HUES64 (cell line): Measurements from ENCODE around the gene ARAP1.

Source experiments
- H3K27ac ChIP-seq: 2 replicates; pipeline ENCODE4 v1.7.0; 2013; ENCODE audit warnings: low read depth, low read length, inconsistent platforms
- H3K27me3 ChIP-seq: 2 replicates; pipeline ENCODE4 v1.6.1; 2013; ENCODE audit warnings: mild to moderate bottlenecking, low read length; ENCODE audit not compliant: insufficient read depth
- H3K36me3 ChIP-seq: 2 replicates; pipeline ENCODE4 v1.6.1; 2013; ENCODE audit warnings: mild to moderate bottlenecking, low read length; ENCODE audit not compliant: insufficient read depth
- H3K4me1 ChIP-seq: 2 replicates; pipeline ENCODE4 v1.6.1; 2013; ENCODE audit warnings: mild to moderate bottlenecking, low read length, moderate library complexity; ENCODE audit not compliant: insufficient read depth
- H3K4me3 ChIP-seq: 2 replicates; pipeline ENCODE4 v1.5.1; 2013; ENCODE audit warnings: mild to moderate bottlenecking, low read length, moderate library complexity
- H3K9ac ChIP-seq: 2 replicates; pipeline ENCODE4 v1.6.1; 2013; ENCODE audit warnings: mild to moderate bottlenecking, low read depth, low read length
- H3K9me3 ChIP-seq: 2 replicates; pipeline ENCODE4 v1.6.1; 2013; ENCODE audit warnings: low read depth, low read length; ENCODE audit not compliant: insufficient read depth
- WGBS: fragments of 150-250, 120-280 bp; methylation state at CpG from one replicate; pipeline ENCODE4 v1.1.7; 2013; ENCODE audit warnings: missing lambda C conversion rate; 5-methylcytosine and 5-hydroxymethylcytosine counted together

ARAP1 gene

DNA sequence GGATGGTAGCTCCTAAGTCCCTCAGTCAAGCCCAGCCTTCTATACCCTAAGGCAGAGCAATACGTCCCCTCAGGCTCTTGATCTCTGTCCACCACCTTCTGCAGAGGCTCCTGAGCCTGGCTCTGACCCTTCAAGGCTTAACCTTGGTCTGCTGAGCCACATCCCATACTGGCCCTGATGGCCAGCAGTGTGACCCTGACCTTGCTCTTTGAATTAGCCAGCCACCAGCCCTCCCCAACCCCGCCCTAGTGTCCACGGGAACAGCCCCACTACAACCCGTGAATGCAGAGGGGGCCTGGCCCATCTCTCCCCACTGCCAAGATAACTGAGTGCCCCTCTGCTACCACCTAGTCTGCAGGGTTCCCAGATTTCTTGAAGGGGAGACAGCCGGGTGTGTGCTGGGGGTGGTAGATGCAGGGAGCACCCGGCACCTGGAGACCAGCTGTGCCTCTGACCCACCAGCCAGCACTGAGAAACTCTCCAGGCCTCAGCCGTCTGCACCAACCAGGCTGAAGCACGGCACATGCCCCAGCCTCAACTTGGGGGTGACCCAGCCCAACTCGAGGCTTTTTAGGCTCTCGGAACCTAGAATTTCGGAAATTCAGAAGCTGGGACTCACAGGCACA lies 6.2 kb downstream of the ARAP1 start:
- Histone ChIP-seq H3K27me3 (no peaks in the 10 kb centered on the region), H3K9me3 (no peaks in the 10 kb centered on the region), H3K9ac (no peak overlapping the region), H3K36me3 (no peaks in the 10 kb centered on the region), H3K4me3 (no peak overlapping the region), H3K4me1 (peaks cover 21% of the 10 kb centered on the region), H3K27ac (no peak overlapping the region)
- 86% methylated on average over 11 of the region's 11 CpGs for WGBS

DNA sequence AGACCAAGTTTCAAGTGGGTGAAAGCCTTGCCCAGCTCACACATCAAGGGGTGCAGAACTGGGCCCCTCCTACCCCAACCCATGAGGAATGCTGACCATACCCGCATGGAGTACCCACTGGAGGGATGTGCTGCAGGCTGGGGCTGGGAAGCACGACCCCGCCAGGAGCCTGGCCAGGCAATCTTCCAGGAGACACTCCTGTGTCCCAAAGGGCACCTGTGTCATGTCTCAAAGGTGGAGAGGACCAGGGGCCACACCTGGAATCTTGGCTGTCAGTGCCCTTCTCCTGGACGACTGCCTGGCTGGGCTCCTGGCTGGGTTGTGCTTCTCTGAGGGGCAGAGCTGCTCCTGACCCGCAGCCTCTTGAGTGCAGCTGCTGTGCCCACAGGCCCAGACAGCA lies 6.7 kb downstream of the ARAP1 start:
- Histone ChIP-seq H3K4me1 (peaks cover 24% of the 10 kb centered on the region), H3K9ac (no peak overlapping the region), H3K9me3 (no peaks in the 10 kb centered on the region), H3K27ac (no peak overlapping the region), H3K36me3 (no peaks in the 10 kb centered on the region), H3K4me3 (no peak overlapping the region), H3K27me3 (no peaks in the 10 kb centered on the region)
- WGBS: 88% methylated on average over 5 of the region's 5 CpGs

DNA sequence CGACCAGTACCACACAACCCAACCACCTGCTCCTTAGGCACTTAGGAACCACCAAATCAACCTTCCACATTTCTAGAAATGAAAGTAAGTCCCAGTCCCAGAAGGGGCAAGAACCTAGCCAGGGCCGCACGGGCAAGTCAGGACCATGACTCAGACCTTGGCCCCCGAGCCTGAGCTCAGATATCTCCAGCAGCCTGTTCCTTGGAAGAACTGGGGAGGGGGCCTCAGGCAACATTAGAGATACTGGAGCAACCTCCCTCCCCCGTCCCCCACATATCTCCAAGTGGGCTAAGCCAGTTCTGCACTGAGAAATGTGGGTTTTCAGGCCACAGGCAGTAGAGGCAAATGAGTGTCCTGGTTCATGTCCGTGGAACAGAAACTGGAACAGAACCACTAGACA lies 7.7 kb downstream of the ARAP1 start:
- no peaks in the 10 kb centered on the region for H3K27me3 ChIP-seq
- no peak overlapping the region for H3K27ac ChIP-seq
- H3K36me3 ChIP-seq: no peaks in the 10 kb centered on the region
- no peaks in the 10 kb centered on the region for H3K9me3 ChIP-seq
- WGBS: 80% methylated on average over 6 of the region's 6 CpGs
- H3K4me1 ChIP-seq: peaks cover 27% of the 10 kb centered on the region
- no peak overlapping the region for H3K9ac ChIP-seq
- no peak overlapping the region for H3K4me3 ChIP-seq

DNA sequence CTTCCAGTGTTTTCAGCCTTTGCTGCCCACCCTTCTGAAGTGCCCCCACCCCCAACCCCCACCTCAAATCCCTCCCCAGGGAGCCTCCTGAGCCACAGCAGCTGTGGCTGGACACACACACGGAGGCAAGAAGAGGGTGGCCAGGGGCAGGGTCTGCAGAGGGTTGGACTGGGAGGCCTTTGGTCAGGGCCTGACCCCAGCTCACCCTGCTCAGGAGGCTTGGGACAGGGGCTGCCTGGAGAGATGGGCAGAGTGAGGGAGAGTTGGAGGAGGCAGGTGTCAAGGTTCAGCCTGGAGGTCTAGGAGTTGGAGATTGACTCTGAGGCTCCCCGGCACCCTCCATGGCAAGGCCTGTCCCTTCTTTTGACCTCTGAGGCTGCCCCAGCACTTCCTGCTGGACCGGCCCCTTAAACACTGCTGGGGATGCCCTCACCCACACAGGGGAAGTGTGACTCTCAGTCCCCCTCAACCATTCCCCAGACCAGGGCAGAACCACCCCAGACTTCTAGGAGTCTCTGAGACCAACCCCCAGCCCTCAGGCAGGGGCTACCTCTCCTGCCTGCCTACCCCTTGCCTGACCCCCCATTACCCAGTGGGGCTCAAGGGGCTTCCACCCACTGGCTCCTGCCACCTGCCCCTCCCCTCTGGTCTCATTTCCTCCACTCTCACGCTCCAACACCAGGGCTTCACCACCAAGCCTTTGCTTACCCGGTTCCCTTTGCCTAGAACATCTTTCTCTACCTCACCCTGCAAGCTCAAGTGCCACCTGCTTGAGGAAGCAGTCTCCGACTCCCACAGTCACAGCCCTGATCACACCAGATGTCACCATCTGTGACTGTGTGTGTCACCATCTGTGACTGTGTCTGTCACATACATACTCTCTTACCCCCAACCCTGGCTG lies 8.6 kb downstream of the ARAP1 start:
- no peaks in the 10 kb centered on the region for H3K27me3 ChIP-seq
- no peak overlapping the region for H3K4me3 ChIP-seq
- peaks cover 27% of the 10 kb centered on the region for H3K4me1 ChIP-seq
- H3K36me3 ChIP-seq: no peaks in the 10 kb centered on the region
- no peak overlapping the region for H3K9ac ChIP-seq
- WGBS: 75% methylated on average over 6 of the region's 6 CpGs
- no peak overlapping the region for H3K27ac ChIP-seq
- H3K9me3 ChIP-seq: no peaks in the 10 kb centered on the region

DNA sequence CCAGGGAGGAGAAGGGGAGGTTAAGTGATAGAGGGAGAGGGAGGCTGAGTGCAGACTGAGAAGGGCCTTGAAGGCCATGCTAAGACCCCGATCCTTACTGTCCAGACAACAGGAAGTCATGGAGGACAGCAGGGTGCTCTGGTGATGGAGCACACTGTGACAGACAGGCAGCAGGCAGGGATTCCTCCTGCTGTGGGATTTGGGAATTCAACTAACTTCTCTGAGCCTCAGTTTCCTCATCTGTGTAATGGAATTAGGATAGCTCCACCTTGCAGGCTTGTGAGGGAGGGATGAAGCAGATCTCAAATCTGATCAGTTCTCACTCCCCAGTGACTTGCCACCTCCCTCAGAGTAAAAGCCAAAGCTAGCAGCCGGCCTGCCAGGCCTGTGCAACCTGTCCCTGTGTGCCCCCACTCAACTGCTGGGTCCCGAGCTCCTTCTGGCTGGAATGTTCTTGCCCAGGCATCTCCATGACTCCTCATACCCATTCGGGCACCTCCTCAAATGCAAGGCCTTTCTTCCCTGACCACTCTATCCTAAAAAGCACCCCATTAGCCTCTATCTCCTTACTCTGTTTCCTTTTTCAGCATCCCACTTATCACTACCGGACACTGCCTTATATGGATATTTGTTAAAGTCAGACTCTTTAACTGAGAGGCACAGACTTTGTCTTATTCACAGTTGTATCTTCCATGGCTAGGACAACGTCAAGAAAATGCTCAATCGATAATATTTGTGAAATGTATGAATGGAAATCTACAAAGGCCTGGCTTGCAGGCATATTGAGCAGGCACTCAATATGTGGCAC lies 9.5 kb downstream of the ARAP1 start:
- no peak overlapping the region for H3K27ac ChIP-seq
- H3K4me3 ChIP-seq: no peak overlapping the region
- no peaks in the 10 kb centered on the region for H3K27me3 ChIP-seq
- 93% methylated on average over 7 of the region's 7 CpGs for WGBS
- peaks cover 27% of the 10 kb centered on the region for H3K4me1 ChIP-seq
- no peaks in the 10 kb centered on the region for H3K9me3 ChIP-seq
- no peak overlapping the region for H3K9ac ChIP-seq
- no peaks in the 10 kb centered on the region for H3K36me3 ChIP-seq

DNA sequence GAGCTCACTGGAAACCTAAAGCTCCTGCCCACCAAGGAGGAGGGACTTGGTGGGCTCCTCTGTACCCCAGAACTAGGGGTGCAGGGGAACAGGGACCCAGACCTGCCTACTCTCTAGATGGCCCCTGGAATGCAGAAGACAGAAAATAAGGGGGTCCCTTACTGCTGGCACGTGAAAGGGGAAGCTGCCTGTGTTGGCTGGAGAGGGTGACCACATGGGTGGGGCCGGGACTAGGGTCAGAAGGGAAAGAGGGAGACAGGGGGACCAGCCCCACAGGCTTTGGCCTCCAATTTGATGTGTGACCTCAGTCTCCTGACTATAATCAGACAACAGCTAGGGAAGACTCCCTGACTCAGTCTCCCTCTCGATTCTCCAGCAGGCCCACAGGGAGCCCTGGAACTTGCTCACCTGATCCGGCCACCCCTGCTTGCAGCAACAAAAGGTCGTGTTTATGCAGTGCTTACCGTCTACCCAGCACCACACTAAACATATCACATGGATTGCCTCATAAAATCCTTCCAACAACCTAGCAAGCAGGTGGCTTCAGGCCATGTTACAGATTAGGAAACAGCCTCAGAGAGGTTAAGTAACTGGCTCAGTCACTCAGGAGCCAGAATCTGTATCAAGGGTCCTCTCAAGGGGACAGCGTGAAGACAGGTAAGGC lies 10.2 kb downstream of the ARAP1 start:
- Histone ChIP-seq H3K36me3 (no peaks in the 10 kb centered on the region; the same call in 1 of the 2 replicates), H3K27ac (peak overlapping the region; percentile 73), H3K4me3 (no peak overlapping the region), H3K9ac (peak overlapping the region; percentile 45), H3K4me1 (peaks cover 24% of the 10 kb centered on the region), H3K27me3 (no peaks in the 10 kb centered on the region), H3K9me3 (no peaks in the 10 kb centered on the region)
- WGBS: 83% methylated on average over 7 of the region's 7 CpGs

DNA sequence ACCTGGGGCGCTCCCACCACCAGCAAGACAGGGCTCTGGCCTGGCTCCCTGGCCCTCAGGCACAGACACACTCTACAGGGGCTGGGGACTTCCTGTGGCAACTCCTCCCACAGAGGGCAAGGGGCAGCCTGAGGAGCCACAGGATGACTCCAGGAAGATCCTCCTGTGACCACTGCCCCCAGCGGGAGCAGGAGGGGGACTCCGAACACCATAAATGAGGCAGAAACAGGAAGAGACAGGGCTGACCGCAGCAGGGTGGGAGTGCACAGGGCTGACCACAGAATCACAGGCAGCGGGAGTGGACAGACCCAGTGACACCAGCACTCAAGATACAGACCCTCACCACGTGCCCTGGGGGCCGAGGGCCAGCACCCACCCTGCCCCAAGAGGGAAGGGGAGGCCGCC lies 10.8 kb downstream of the ARAP1 start:
- no peak overlapping the region for H3K4me3 ChIP-seq
- H3K27me3 ChIP-seq: no peaks in the 10 kb centered on the region
- H3K36me3 ChIP-seq: no peaks in the 10 kb centered on the region; the same call in 1 of the 2 replicates
- no peaks in the 10 kb centered on the region for H3K9me3 ChIP-seq
- 58% methylated on average over 8 of the region's 8 CpGs for WGBS
- peak overlapping the region; percentile 45 for H3K9ac ChIP-seq
- H3K4me1 ChIP-seq: peaks cover 25% of the 10 kb centered on the region
- peak overlapping the region; percentile 73 for H3K27ac ChIP-seq

DNA sequence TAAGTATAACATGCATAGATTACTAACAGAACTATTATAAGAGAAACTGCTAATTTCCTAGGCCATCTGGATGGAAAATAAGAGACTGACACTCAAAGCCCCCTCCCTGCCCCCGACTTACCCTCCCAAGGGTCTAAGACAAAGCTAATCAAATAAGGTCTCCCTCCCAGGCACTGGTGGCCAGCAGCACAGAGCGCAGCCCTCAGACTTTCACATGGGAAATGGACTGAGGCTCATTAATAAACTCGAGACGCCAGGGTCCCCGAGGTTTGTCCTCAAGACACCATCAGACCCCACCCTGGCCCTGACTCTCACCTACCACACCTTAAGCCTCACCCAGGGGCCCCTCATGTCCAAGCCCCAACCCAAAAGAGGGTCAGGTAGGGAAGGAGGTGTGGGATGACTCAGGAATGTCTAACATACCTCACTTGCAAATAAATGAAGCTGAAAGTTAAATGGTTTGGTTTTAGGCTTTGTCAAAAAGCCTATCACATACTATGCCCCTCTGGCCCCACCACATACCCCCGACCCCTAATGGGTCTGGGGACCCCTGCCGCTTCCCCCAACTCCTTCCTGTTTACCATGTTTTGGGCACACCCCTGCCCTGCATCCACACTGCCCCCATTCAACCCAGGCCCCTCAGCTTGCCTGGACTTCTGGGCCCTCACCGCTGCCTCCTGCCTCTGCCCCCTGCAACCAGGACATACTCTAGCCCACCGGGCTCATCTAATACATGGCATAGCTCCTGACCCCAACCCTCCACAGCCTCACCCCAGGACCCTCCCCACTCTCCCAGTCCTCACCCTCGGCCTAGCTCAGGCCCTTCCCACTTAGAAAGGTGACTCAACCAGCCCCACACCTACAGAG lies 11.4 kb downstream of the ARAP1 start:
- Histone ChIP-seq H3K4me3 (no peak overlapping the region), H3K36me3 (no peaks in the 10 kb centered on the region; the same call in 1 of the 2 replicates), H3K9me3 (no peaks in the 10 kb centered on the region), H3K27me3 (no peaks in the 10 kb centered on the region), H3K9ac (peak overlapping the region; percentile 48), H3K4me1 (peaks cover 31% of the 10 kb centered on the region), H3K27ac (peak overlapping the region; percentile 73)
- WGBS: 58% methylated on average over 10 of the region's 10 CpGs

DNA sequence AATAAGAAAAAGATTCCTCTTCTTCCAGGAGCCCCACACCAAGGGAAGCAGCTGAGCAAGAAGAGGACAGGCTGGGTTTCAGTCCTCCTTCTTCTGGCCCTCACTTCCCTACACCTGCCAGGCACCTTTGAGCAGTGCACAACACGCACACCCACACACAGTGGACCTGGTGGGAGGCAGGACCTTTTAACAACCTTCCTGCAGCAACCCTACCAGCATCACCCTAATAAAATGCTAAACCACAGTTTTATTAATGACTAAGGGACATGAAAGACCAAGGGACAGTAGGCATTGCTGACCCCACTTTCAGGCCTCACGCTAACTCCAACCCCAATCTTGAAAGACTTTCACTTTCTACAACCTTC lies 12.2 kb downstream of the ARAP1 start:
- Histone ChIP-seq H3K27ac (no peak overlapping the region), H3K36me3 (no peaks in the 10 kb centered on the region; the same call in 1 of the 2 replicates), H3K9me3 (no peaks in the 10 kb centered on the region), H3K9ac (no peak overlapping the region), H3K4me3 (no peak overlapping the region), H3K4me1 (peaks cover 36% of the 10 kb centered on the region), H3K27me3 (no peaks in the 10 kb centered on the region)
- WGBS: 96% methylated on average over 2 of the region's 2 CpGs
